H1 (cell line): ENCODE data around the gene ARFRP1. TPM values are rescaled to one million over a fixed set of nuclear protein-coding genes. Genes with fewer than 3 reads are reported as not detected.

ENCODE experiments used
- CTCF ChIA-PET: fragments of 300-600 bp; sonication (Branson Sonifier 250); formaldehyde crosslinking; loops from one replicate; lab custom pipeline; 2021; ENCODE audit not compliant: partially characterized antibody; lab: Charles Lee
- POLR2A ChIA-PET: fragments of 300-600 bp; sonication (Branson Sonifier 250); formaldehyde crosslinking; loops from one replicate; lab custom pipeline; 2021; ENCODE audit warnings: inconsistent platforms; ENCODE audit not compliant: partially characterized antibody; lab: Charles Lee
- DNase-seq, 2 experiments: peaks; one replicate each; pipeline versions ENCODE4 v3.0.0 to v3.0.0-alpha.2; 2010 to 2022; ENCODE audit warnings: low spot score in 2 of 2, low read depth in 1 of 2, mixed read lengths in 1 of 2
- FAIRE-seq: peaks from 2 replicates; lab custom pipeline; 2011; peaks lifted over from hg19 to GRCh38; lab: Jason Lieb, UNC
- H2AFZ ChIP-seq: 2 replicates; pipeline ENCODE4 v1.8.1; 2012; ENCODE audit warnings: low read length, inconsistent platforms
- H2AK5ac ChIP-seq: 2 replicates; pipeline ENCODE4 v1.6.1; 2013; ENCODE audit warnings: low read depth, low read length
- H2BK120ac ChIP-seq: replicated peaks from 2 replicates; pipeline ENCODE3; 2013; ENCODE audit warnings: low read depth, low read length, inconsistent platforms
- H2BK12ac ChIP-seq: 2 replicates; pipeline ENCODE4 v1.6.1; 2013; ENCODE audit warnings: low read depth, low read length
- H2BK15ac ChIP-seq: 2 replicates; pipeline ENCODE4 v1.6.1; 2013; ENCODE audit warnings: low read length
- H2BK20ac ChIP-seq: 2 replicates; pipeline ENCODE4 v1.6.1; 2013; ENCODE audit warnings: low read length
- H2BK5ac ChIP-seq: 2 replicates; pipeline ENCODE4 v1.6.1; 2013; ENCODE audit warnings: low read depth, low read length
- H3K14ac ChIP-seq: 2 replicates; pipeline ENCODE4 v1.6.1; 2013; ENCODE audit warnings: inconsistent platforms; ENCODE audit not compliant: insufficient read length
- H3K18ac ChIP-seq: 2 replicates; pipeline ENCODE4 v1.6.1; 2013; ENCODE audit warnings: low read length; ENCODE audit errors: extremely low read depth
- H3K23ac ChIP-seq: 2 replicates; pipeline ENCODE4 v1.6.1; 2013; ENCODE audit warnings: inconsistent platforms; ENCODE audit not compliant: insufficient read length
- H3K23me2 ChIP-seq: 2 replicates; pipeline ENCODE4 v1.6.1; 2013; ENCODE audit warnings: low read depth, low read length
- H3K27ac ChIP-seq: 2 replicates; pipeline ENCODE4 v1.6.1; 2011; ENCODE audit warnings: low read depth, low read length, inconsistent platforms
- H3K27me3 ChIP-seq, 4 experiments: replicated peaks in 1 of 4; 1 replicate in 1 of 4; 2 replicates in 3 of 4; pipeline versions ENCODE4 v1.6.1 to v1.8.1; 2011 to 2013; ENCODE audit warnings: low read length in 3 of 4, mild to moderate bottlenecking in 3 of 4, inconsistent platforms in 2 of 4, mixed read lengths in 2 of 4, moderate library complexity in 1 of 4; ENCODE audit not compliant: control insufficient read depth in 3 of 4, insufficient read depth in 3 of 4; ENCODE audit errors: extremely low read depth in 1 of 4
- H3K36me3 ChIP-seq, 4 experiments: 2 replicates each; pipeline versions ENCODE4 v1.6.1 to v1.8.1; 2011 to 2013; ENCODE audit warnings: mild to moderate bottlenecking in 4 of 4, low read length in 3 of 4, moderate library complexity in 2 of 4, control low read depth in 1 of 4, inconsistent platforms in 1 of 4; ENCODE audit not compliant: insufficient read depth in 4 of 4, control insufficient read depth in 2 of 4
- H3K4ac ChIP-seq: replicated peaks from 2 replicates; pipeline ENCODE3; 2013; ENCODE audit warnings: low read length, low read depth, mixed read lengths, inconsistent platforms; ENCODE audit not compliant: insufficient read length
- H3K4me1 ChIP-seq, 4 experiments: replicated peaks in 1 of 4; 1 replicate in 1 of 4; 2 replicates in 3 of 4; pipeline versions ENCODE4 v1.6.1 to v1.8.1; 2011 to 2013; ENCODE audit warnings: low read length in 3 of 4, inconsistent platforms in 2 of 4, mixed read lengths in 1 of 4; ENCODE audit not compliant: insufficient read depth in 4 of 4, control insufficient read depth in 3 of 4
- H3K4me2 ChIP-seq, 2 experiments: 2 replicates each; pipeline versions ENCODE4 v1.6.1 to v1.8.1; 2011 to 2013; ENCODE audit warnings: low read depth in 2 of 2, low read length in 2 of 2, control low read depth in 1 of 2, inconsistent platforms in 1 of 2, mild to moderate bottlenecking in 1 of 2; ENCODE audit not compliant: insufficient read depth in 1 of 2
- H3K4me3 ChIP-seq, 4 experiments: fragments of 200-600, 300-600 bp in 1 of 4; sonication (generic), shearing (Covaris generic), sonication (Bioruptor Twin) in 1 of 4; 2 replicates each; pipeline versions ENCODE4 v1.5.1 to v1.8.1; 2011 to 2016; ENCODE audit warnings: low read length in 4 of 4, low read depth in 3 of 4, control low read depth in 2 of 4, inconsistent platforms in 2 of 4, mild to moderate bottlenecking in 2 of 4, mixed read lengths in 1 of 4, moderate library complexity in 1 of 4; ENCODE audit not compliant: insufficient read depth in 2 of 4; ENCODE audit errors: extremely low read depth in 1 of 4
- H3K56ac ChIP-seq: replicated peaks from 2 replicates; pipeline ENCODE3; 2013; ENCODE audit warnings: low read depth, mild to moderate bottlenecking, mixed read lengths, low read length, inconsistent platforms; ENCODE audit not compliant: insufficient read length
- H3K79me1 ChIP-seq: 2 replicates; pipeline ENCODE4 v1.6.1; 2013; ENCODE audit warnings: low read depth, low read length, control low read depth
- H3K79me2 ChIP-seq, 2 experiments: 2 replicates each; pipeline versions ENCODE4 v1.6.1 to v1.8.1; 2012 to 2013; ENCODE audit warnings: low read length in 2 of 2, mild to moderate bottlenecking in 2 of 2, inconsistent platforms in 1 of 2; ENCODE audit not compliant: insufficient read depth in 2 of 2, control insufficient read depth in 1 of 2
- H3K9ac ChIP-seq, 4 experiments: replicated peaks in 1 of 4; 1 replicate in 1 of 4; 2 replicates in 3 of 4; pipeline versions ENCODE4 v1.6.1 to v1.8.1; 2011 to 2013; ENCODE audit warnings: low read depth in 3 of 4, low read length in 3 of 4, control low read depth in 2 of 4, mild to moderate bottlenecking in 2 of 4, moderate library complexity in 2 of 4, inconsistent platforms in 1 of 4; ENCODE audit errors: extremely low read depth in 1 of 4
- H3K9me3 ChIP-seq, 2 experiments: 2 replicates each; pipeline versions ENCODE4 v1.6.1 to v1.8.1; 2012 to 2013; ENCODE audit warnings: mild to moderate bottlenecking in 2 of 2, moderate library complexity in 2 of 2, control low read depth in 1 of 2, inconsistent platforms in 1 of 2, low read depth in 1 of 2, low read length in 1 of 2, mixed read lengths in 1 of 2; ENCODE audit not compliant: insufficient read depth in 2 of 2
- H4K20me1 ChIP-seq, 2 experiments: replicated peaks in 1 of 2; 2 replicates each; pipeline versions ENCODE3 to v1.8.1; 2011 to 2013; ENCODE audit warnings: inconsistent platforms in 2 of 2, low read length in 2 of 2, mild to moderate bottlenecking in 1 of 2; ENCODE audit not compliant: insufficient read depth in 2 of 2, control insufficient read depth in 1 of 2
- H4K5ac ChIP-seq: 2 replicates; pipeline ENCODE4 v1.6.1; 2013; ENCODE audit warnings: low read length, low read depth, mixed read lengths, inconsistent platforms; ENCODE audit not compliant: insufficient read length
- H4K8ac ChIP-seq: 2 replicates; pipeline ENCODE4 v1.8.0; 2013; ENCODE audit warnings: mild to moderate bottlenecking, moderate library complexity, low read length, inconsistent platforms; ENCODE audit not compliant: insufficient read depth; ENCODE audit errors: extremely low read depth
- H4K91ac ChIP-seq: replicated peaks from 2 replicates; pipeline ENCODE3; 2013; ENCODE audit warnings: low read length, mixed read lengths, inconsistent platforms; ENCODE audit not compliant: insufficient read length
- HDAC6 ChIP-seq: IDR thresholded peaks from one replicate; pipeline ENCODE4 v1.7.1; 2012; ENCODE audit warnings: low read depth, mild to moderate bottlenecking, inconsistent platforms, low read length, moderate library complexity
- KDM1A ChIP-seq: fragments of 200-600, 300-600 bp; sonication (generic); IDR thresholded peaks from 2 replicates; pipeline ENCODE4 v1.7.1; 2016; ENCODE audit warnings: mild to moderate bottlenecking, low read length, borderline replicate concordance
- PHF8 ChIP-seq: fragments of 200-600 bp; sonication (generic); conservative IDR thresholded peaks from 2 replicates; pipeline ENCODE4 v1.7.1; 2012; ENCODE audit warnings: low read depth, mild to moderate bottlenecking, inconsistent platforms, low read length, moderate library complexity
- RBBP5 ChIP-seq: IDR thresholded peaks from 2 replicates; pipeline ENCODE4 v1.7.1; 2012; ENCODE audit warnings: low read depth, mild to moderate bottlenecking, inconsistent platforms, low read length, moderate library complexity, borderline replicate concordance
- SP1 ChIP-seq: IDR thresholded peaks from 2 replicates; pipeline ENCODE4 v1.6.1; 2011; ENCODE audit warnings: low read depth, low read length
- WGBS, 2 experiments: shearing (Covaris generic) in 1 of 2; methylation state at CpG; one replicate each; pipeline versions ENCODE4 v1.1.6 to v1.1.7; 2013 to 2015; ENCODE audit warnings: low lambda C conversion rate in 2 of 2, mixed read lengths in 2 of 2, inconsistent platforms in 1 of 2, low coverage in 1 of 2, missing lambda C conversion rate in 1 of 2; ENCODE audit not compliant: insufficient replicate concordance in 2 of 2, insufficient coverage in 1 of 2, insufficient read length in 1 of 2; ENCODE audit errors: extremely low coverage in 1 of 2, missing lambda C conversion rate in 1 of 2; 5-methylcytosine and 5-hydroxymethylcytosine counted together
- polyA plus RNA-seq, 7 experiments: library from polyadenylated mRNA; depleted of rRNA in 3 of 7; stranded (reverse) in 5 of 7; unstranded in 2 of 7; fragments of >200 nt in 5 of 7; fragments of 200-250 nt in 2 of 7; gene quantifications; 1 replicate in 5 of 7; 2 replicates in 1 of 7; 4 replicates in 1 of 7; pipeline versions ENCODE4 v1.2.1 to v1.2.3, GENCODE V29; 2011 to 2013; ENCODE audit warnings: missing spikeins in 2 of 7, mixed read lengths in 2 of 7
- total RNA-seq: library from RNA; stranded (reverse); fragmentation: NEBNext Ultra II Directional; extraction: Animal tissue kit (Norgen Biotek cat#: 25700); gene quantifications from 2 replicates; pipeline ENCODE4 v1.2.1, GENCODE V29; 2021

The ARFRP1 gene
- total and polyA plus RNA-seq, 2 of the 8 experiments (the other 6 are each of a cell fraction or from before 2014, with no cell fraction given): 12.9 to 22.9 TPM

GRCh38 chr20:63739130-63740069 lies 31.6 kb upstream of the ARFRP1 start, which contains the start of gene SLC2A4RG:
TSS of gene SLC2A4RG (plus strand) at chr20:63739776. CDS start at chr20:63739913, 137 bp downstream.
- Histone ChIP-seq H2BK20ac (no peak within 1 kb of the TSS), H3K4me1 (peaks cover 0 to 20% (median 11%) of the 10 kb centered on the region in 4 experiments; a peak in 6 of 7 replicates), H3K4me2 (peak within 1 kb of the TSS; percentile 71 to 95), H3K27me3 (peaks cover 0 to 12% (median 8%) of the 10 kb centered on the region in 4 experiments; a peak in 4 of 7 replicates), H2AFZ (no peak within 1 kb of the TSS), H2BK12ac (no peak within 1 kb of the TSS), H3K14ac (no peak within 1 kb of the TSS), H4K8ac (peak within 1 kb of the TSS; percentile 93), H3K79me1 (no peaks in the 10 kb centered on the region), H2BK120ac (no peak within 1 kb of the TSS), H2AK5ac (no peak within 1 kb of the TSS), H4K91ac (peak within 1 kb of the TSS; percentile 54), H3K23ac (no peak within 1 kb of the TSS), H4K5ac (no peak within 1 kb of the TSS), H3K23me2 (peaks cover 13% of the 10 kb centered on the region; the same call in 1 of the 2 replicates), H3K18ac (peak within 1 kb of the TSS; percentile 60), H3K9me3 (no peaks in the 10 kb centered on the region), H3K56ac (no peak within 1 kb of the TSS), H3K9ac (peak within 1 kb of the TSS; percentile 49 to 86 (median 52); a peak in 6 of 7 replicates), H4K20me1 (peaks cover 1 to 20% of the 10 kb centered on the region in 2 experiments), H3K4me3 (peak within 1 kb of the TSS; percentile 49 to 83 (median 60)), H2BK5ac (peak within 1 kb of the TSS; percentile 78; the same call in 1 of the 2 replicates), H3K36me3 (peaks cover 0 to 23% (median 5%) of the 10 kb centered on the region in 4 experiments; a peak in 2 of 8 replicates), H3K79me2 (no peaks in the 10 kb centered on the region), H3K27ac (no peak within 1 kb of the TSS), H2BK15ac (no peak within 1 kb of the TSS; the same call in 1 of the 2 replicates), H3K4ac (peak within 1 kb of the TSS; percentile 11)
- DNase-seq (peak in 1 of 2 experiments; percentile 79), FAIRE-seq (no peak)
- no peak for TF ChIP-seq HDAC6
- no peak for TF ChIP-seq KDM1A
- TF ChIP-seq SP1: no peak
- TF ChIP-seq RBBP5: no peak
- 0 out of 2 replicates have a peak, but pooled peaks have one; percentile 11 for TF ChIP-seq PHF8
- ChIA-PET POLR2A (interaction anchor here (0.6 to 3.0 kb wide), 10 partner anchors 8 to 234 kb away, joined by 3 to 16 read pairs (median 5); partner anchors contain the start of genes ARFRP1, TPD52L2 and ZGPAT), CTCF (interaction anchor here (0.6 to 2.6 kb wide), 6 partner anchors 11 to 97 kb away, joined by 3 to 7 read pairs (median 4); no protein-coding TSS in a partner anchor)
- WGBS, 2 experiments: 3% methylated on average over 34 of the region's 136 CpGs; no CpG with 5 or more reads in 1 of the 2 experiments
